Body of pancreas (tissue), 4 donors: ENCODE results near the gene RBMS1. TPM values are rescaled to one million over a fixed set of nuclear protein-coding genes. Genes with fewer than 3 reads are reported as not detected.
A peak's percentile ranks its signal among the peaks of the same experiment; 100 is the strongest.

Experiments
- ATAC-seq: fragments of 150-250 bp; one replicate; pipeline ENCODE4 v1.9.1; 2016
- DNase-seq, 4 donors: peaks; one replicate each; pipeline ENCODE4 v3.0.0-alpha.2; 2019
- H3K27ac ChIP-seq, 4 donors: fragments of 200-600 bp; sonication (generic); 1 replicate in 3 of 4; 2 replicates in 1 of 4; pipeline versions ENCODE4 v1.5.1 to v1.6.1; 2016 to 2019; ENCODE audit warnings: mild to moderate bottlenecking in 1 of 4, mixed read lengths in 1 of 4, moderate library complexity in 1 of 4
- H3K27me3 ChIP-seq, 2 donors: fragments of 200-600 bp; sonication (generic); one replicate each; pipeline ENCODE4 v1.6.0; 2016; ENCODE audit warnings: mild to moderate bottlenecking in 1 of 2
- H3K36me3 ChIP-seq, 2 donors: fragments of 200-600 bp; sonication (generic); replicated peaks in 1 of 2; 2 replicates each; pipeline ENCODE4 v1.5.1; 2016; ENCODE audit warnings: low read depth in 2 of 2; ENCODE audit not compliant: insufficient read depth in 1 of 2
- H3K4me1 ChIP-seq: fragments of 200-600 bp; sonication (generic); one replicate; pipeline ENCODE4 v1.6.0; 2016
- H3K4me3 ChIP-seq, 2 donors: fragments of 200-600 bp; sonication (generic); 1 replicate in 1 of 2; 2 replicates in 1 of 2; pipeline ENCODE4 v1.5.1; 2016 to 2019
- H3K9me3 ChIP-seq, 3 donors: fragments of 200-600 bp; sonication (generic); 1 replicate in 2 of 3; 2 replicates in 1 of 3; pipeline ENCODE4 v1.5.1; 2016
- CTCF ChIP-seq, 7 experiments: fragments of 450-650 bp in 4 of 7; fragments of 200-600 bp in 3 of 7; sonication (generic) in 3 of 7; IDR thresholded peaks; one replicate each; pipeline ENCODE4 v1.5.1; 2016 to 2019; ENCODE audit warnings: antibody characterized with exemption in 7 of 7
- POLR2A ChIP-seq, 3 donors: fragments of 450-650 bp; IDR thresholded peaks; one replicate each; pipeline ENCODE4 v1.6.1; 2016; ENCODE audit warnings: antibody characterized with exemption in 3 of 3, mild to moderate bottlenecking in 2 of 3
- WGBS, 2 donors: methylation state at CpG; one replicate each; pipeline ENCODE4 v1.1.5; 2017; 5-methylcytosine and 5-hydroxymethylcytosine counted together
- intact Hi-C: fragments of 100-400 bp; cut with DNase I; formaldehyde crosslinking; loops from one replicate; pipeline ENCODE4 v1.15.1; 2023
- total RNA-seq, 2 donors: library from RNA; depleted of rRNA; stranded (reverse); fragments of >200 nt; gene quantifications; one replicate each; pipeline ENCODE4 v1.1.0, GENCODE V29; 2016

The RBMS1 gene
- total RNA-seq, 2 donors from 2014 or later, result 21.3 to 23.7 TPM

DNA sequence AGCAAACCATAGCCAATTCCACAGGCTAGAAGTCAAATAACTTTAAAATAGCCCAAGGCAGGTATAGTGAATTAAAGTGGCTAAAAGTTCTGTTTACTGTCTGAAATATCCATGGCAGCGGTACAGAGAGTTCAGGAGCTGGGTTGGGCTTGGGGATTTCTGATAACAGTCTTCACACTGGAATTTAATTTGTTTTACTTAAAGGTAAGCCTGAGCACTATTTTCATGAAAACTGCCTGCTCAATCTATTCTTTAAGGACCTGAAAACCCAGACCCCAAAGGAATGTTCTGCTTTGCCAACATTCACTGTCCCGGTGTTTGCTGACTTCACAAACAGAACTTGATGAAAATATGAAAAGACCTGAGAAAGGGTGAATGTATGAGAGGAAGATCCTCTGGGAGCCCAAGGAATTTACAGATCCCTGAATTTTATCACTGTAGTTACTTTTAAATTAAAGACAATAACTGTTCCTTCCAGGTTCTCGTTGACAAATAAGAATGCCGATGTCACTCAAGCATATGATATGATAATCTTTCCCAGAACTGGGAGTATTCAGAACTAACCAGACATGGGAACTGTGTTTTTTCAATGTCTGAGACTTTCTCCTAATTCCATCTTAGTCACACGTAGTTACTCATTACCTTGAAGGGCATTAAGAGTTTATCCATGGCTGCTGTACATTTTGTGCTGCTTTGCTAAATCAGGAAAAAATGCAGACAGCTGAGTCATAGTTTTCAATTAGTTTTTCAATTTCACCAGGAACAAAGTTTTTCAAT lies 265.3 kb downstream of the RBMS1 start:
- Histone ChIP-seq H3K27me3 (no peaks in the 10 kb centered on the region), H3K27ac (peak overlapping the region in 3 of 4 donors; percentile 2 to 81 (median 39)), H3K36me3 (no peaks in the 10 kb centered on the region), H3K4me1 (peaks cover 35% of the 10 kb centered on the region), H3K4me3 (no peak overlapping the region), H3K9me3 (no peaks in the 10 kb centered on the region)
- WGBS, 2 donors, result 32 to 41% methylated on average over 5 of the region's 5 CpGs
- DNase-seq (peak in 1 of 4 donors; percentile 29), ATAC-seq (peak; percentile 59)
- intact Hi-C loops, result no loop called here
- TF ChIP-seq CTCF (IDR thresholded peaks at IDR 0.05) (no peak), POLR2A (IDR thresholded peaks at IDR 0.05) (no peak)

DNA sequence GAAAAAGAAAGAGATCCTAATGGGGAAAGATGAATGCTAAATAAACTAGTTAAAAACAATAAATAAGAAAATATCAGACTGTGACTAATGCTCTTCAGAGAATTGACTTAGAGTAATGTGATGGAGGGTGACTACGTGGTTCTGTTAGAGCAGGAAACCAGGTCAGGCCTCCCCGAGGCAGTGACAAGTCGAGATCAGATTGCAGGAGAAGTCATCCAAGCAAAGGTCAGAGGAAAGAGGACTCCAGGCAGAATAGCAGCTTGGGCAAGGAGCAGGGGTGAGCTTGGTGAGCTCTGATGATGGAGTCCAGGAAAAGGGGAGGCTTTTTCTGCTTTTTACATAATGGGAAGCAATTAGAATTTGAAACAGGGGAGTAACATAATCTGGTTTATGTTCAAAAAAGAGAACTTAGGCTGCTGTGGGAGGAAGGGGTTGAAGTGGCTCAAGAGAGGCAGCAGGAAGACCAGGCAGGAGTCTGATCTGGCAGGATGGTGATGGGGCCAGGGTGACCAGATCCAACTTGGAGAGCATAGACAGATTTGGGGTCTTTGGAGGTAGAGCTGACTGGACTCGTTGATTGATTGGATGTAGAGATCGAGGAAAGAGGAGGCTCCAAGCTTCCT lies 266.2 kb downstream of the RBMS1 start:
- peaks cover 35% of the 10 kb centered on the region for H3K4me1 ChIP-seq

GRCh38 chr2:160226367-160226766 lies 267.2 kb downstream of the RBMS1 start:
- ATAC-seq (no peak), DNase-seq (no peak)
- 81 to 82% methylated on average over 4 to 5 of the region's 5 CpGs for WGBS, 2 donors
- no peak overlapping the region for H3K4me3 ChIP-seq
- peak overlapping the region in 3 of 4 donors; percentile 53 to 81 (median 75) for H3K27ac ChIP-seq
- no peaks in the 10 kb centered on the region for H3K9me3 ChIP-seq
- no peaks in the 10 kb centered on the region for H3K36me3 ChIP-seq
- TF ChIP-seq CTCF (IDR thresholded peaks at IDR 0.05) (no peak), POLR2A (IDR thresholded peaks at IDR 0.05) (no peak)
- intact Hi-C loops, result no loop called here
- peaks cover 37% of the 10 kb centered on the region for H3K4me1 ChIP-seq
- no peaks in the 10 kb centered on the region for H3K27me3 ChIP-seq

More for the DNA sequence above, 266.2 kb downstream of the RBMS1 start:
- Histone ChIP-seq H3K4me3 (no peak overlapping the region), H3K27me3 (no peaks in the 10 kb centered on the region), H3K9me3 (no peaks in the 10 kb centered on the region), H3K36me3 (no peaks in the 10 kb centered on the region), H3K27ac (peak overlapping the region in 3 of 4 donors; percentile 2 to 81 (median 39))
- intact Hi-C loops, result no loop called here
- TF ChIP-seq POLR2A (IDR thresholded peaks at IDR 0.05) (no peak), CTCF (IDR thresholded peaks at IDR 0.05) (no peak)
- no peak for ATAC-seq
- no peak for DNase-seq
- WGBS, 2 donors, result 69 to 75% methylated on average over 5 of the region's 5 CpGs

DNA sequence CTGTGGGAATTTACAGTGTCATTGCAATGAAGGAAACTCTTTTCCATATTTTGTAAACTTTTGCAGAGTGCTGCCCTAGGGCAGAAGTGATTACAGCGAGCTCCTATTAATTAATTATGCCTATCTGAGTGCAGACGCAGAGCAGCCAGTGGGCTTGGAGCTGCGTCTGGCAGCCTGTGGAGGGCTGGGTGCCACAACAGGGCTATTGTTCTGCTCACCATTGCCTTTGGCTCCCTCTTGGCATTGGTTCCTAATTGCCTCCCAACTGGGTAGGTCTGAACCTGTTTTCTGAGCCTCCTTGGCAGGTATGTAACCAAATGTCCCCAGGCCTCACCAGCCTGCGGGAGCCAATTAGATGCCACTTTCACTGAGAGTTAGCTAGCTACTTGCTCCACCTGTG lies 267.9 kb downstream of the RBMS1 start:
- ATAC-seq, result peak; percentile 74

More for the DNA sequence above, 267.9 kb downstream of the RBMS1 start:
- DNase-seq, result peak; percentile 44 to 76 (median 60)
- H3K27ac ChIP-seq, result peak overlapping the region; percentile 25 to 81 (median 64)
- no peaks in the 10 kb centered on the region for H3K36me3 ChIP-seq
- no peaks in the 10 kb centered on the region for H3K9me3 ChIP-seq
- TF ChIP-seq POLR2A (IDR thresholded peaks at IDR 0.05) (no peak), CTCF (IDR thresholded peaks at IDR 0.05) (no peak)
- H3K27me3 ChIP-seq, result no peaks in the 10 kb centered on the region
- intact Hi-C loops, result no loop called here
- WGBS, 2 donors, result 50 to 71% methylated on average over 4 of the region's 4 CpGs
- peaks cover 41% of the 10 kb centered on the region for H3K4me1 ChIP-seq
- no peak overlapping the region for H3K4me3 ChIP-seq
